Measurements from ENCODE around the gene NRG4.
"Not testable (repeated sequence)": the region's sequence is repeated elsewhere in the genome, so short reads cannot be mapped to it uniquely, and the experiment has no call there.

The NRG4 gene

DNA sequence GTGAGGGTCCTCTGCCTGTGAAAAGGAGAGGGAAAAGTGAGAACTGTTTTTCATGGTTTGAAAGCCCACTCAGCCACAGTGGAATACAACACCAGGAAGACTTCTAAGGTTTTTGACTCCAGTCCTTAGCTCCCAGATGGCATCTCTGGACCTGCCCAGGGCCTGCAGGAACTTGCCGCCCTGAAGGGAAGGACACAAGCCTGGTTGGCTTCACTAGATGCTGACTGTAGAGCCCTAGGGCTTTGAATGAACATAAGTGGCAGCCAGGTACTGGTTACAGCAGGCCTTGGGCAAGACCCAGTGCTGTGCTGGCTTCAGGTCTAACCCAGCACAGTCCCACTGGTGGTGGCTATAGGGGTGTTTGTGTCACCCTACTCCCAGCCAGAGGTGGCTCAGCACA is 26.3 kb upstream of the NRG4 start:
- no peak overlapping the region for H3K9ac ChIP-seq
- H4K20me1 ChIP-seq: no peaks in the 10 kb centered on the region
- H3K27ac ChIP-seq: no peak overlapping the region
- no peaks in the 10 kb centered on the region for H3K36me3 ChIP-seq
- H3K9me3 ChIP-seq: peaks cover 5% of the 10 kb centered on the region; the same call in 1 of the 2 replicates
- H3K4me3 ChIP-seq: no peak overlapping the region
- H3K4me1 ChIP-seq: no peaks in the 10 kb centered on the region
- H3K27me3 ChIP-seq: no peaks in the 10 kb centered on the region
- H3K4me2 ChIP-seq: no peak overlapping the region
- no peak for TF ChIP-seq Cebpa-rat (IDR thresholded peaks at IDR 0.05)

DNA sequence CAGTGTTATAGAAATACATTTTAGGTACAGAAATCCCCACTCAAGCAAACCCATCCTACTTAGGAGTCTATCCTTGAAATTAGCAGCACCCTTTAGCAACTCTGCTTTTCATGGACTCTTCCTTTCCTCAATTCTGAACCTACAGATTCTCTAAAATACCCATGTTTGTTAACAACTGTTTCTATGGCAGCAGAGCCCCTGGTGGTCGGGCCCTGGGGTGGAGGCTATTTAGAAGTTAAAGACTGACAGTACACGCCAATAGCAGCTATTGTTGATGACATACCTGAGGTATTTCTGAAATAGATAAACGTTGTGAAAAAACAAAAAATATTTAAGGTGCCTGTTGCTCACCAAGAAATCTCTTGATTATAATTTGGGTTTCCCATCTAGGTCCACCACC is 23.4 kb upstream of the NRG4 start:
- Histone ChIP-seq H4K20me1 (no peaks in the 10 kb centered on the region), H3K9ac (no peak overlapping the region), H3K4me3 (no peak overlapping the region), H3K27me3 (no peaks in the 10 kb centered on the region), H3K9me3 (no peaks in the 10 kb centered on the region), H3K4me2 (no peak overlapping the region), H3K36me3 (no peaks in the 10 kb centered on the region), H3K27ac (no peak overlapping the region), H3K4me1 (no peaks in the 10 kb centered on the region)
- no peak for TF ChIP-seq Cebpa-rat (IDR thresholded peaks at IDR 0.05)

DNA sequence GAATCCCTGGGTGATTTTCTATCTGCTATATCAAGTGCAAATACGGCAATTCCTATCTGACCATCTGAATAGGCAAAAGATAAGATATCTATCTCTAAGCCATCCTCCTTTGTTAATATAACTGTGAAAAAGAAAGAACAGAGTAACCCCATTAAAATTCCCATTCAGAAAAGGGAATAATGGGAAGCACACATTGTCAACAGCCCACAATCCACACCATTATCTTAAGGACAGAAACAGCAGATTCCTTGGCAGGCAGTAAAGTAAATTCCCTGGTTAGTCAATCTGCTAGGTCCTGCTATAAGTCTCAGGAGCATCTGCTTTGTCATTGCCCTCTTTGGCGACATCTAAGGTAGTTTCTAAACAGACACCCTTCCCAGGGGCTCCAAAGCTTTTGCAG is 21.9 kb upstream of the NRG4 start:
- H3K36me3 ChIP-seq: no peaks in the 10 kb centered on the region
- H3K9me3 ChIP-seq: no peaks in the 10 kb centered on the region
- H3K27ac ChIP-seq: no peak overlapping the region
- H3K9ac ChIP-seq: no peak overlapping the region
- no peaks in the 10 kb centered on the region for H3K27me3 ChIP-seq
- H3K4me2 ChIP-seq: no peak overlapping the region
- TF ChIP-seq Cebpa-rat (IDR thresholded peaks at IDR 0.05): no peak
- no peaks in the 10 kb centered on the region for H3K4me1 ChIP-seq
- no peaks in the 10 kb centered on the region for H4K20me1 ChIP-seq
- no peak overlapping the region for H3K4me3 ChIP-seq

DNA sequence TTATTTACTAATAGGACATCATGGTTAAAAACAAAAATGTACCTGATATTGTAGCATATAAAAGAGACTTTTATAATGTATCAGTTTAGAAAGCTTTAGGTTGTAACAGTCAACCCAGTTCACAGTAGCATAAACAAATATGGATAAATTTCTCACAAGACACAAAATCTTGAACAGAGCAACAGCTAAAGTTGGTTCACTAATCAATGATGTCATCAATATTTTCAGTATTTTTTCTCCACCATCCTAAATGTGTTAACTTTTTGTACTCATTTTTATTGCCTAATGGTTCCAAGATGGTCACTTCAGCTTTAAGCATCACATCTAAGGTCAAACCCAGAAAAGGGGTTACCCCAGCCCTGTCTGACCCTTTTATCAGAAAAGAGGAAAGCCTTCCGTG is 21.2 kb upstream of the NRG4 start:
- Histone ChIP-seq H3K36me3 (no peaks in the 10 kb centered on the region), H3K27me3 (no peaks in the 10 kb centered on the region), H3K9ac (no peak overlapping the region), H3K27ac (no peak overlapping the region), H3K9me3 (no peaks in the 10 kb centered on the region), H3K4me1 (no peaks in the 10 kb centered on the region), H3K4me3 (no peak overlapping the region), H3K4me2 (no peak overlapping the region), H4K20me1 (no peaks in the 10 kb centered on the region)
- no peak for TF ChIP-seq Cebpa-rat (IDR thresholded peaks at IDR 0.05)

DNA sequence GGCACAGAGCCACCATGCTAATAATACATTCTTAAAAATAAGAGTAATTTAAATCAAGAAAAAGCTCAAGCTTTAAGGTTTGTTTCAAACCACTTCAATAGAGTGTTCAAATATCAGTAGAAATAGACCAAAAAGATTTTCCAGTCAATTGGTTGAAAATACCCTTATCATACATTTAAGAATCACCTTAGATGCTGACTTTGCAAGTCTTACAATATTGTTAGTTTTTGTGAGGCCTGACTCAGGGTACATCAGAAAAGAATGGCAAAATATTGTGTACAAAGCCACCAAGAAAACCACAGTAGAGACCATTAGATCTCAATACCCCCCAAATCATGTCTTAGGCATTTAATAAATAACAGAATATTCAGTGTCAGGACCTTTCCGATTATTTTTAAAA is 19.8 kb upstream of the NRG4 start:
- Histone ChIP-seq H4K20me1 (no peaks in the 10 kb centered on the region), H3K9ac (no peak overlapping the region), H3K4me2 (no peak overlapping the region), H3K36me3 (no peaks in the 10 kb centered on the region), H3K27ac (no peak overlapping the region), H3K4me3 (no peak overlapping the region), H3K4me1 (no peaks in the 10 kb centered on the region), H3K9me3 (peaks cover 1% of the 10 kb centered on the region; the same call in 1 of the 2 replicates), H3K27me3 (no peaks in the 10 kb centered on the region)
- TF ChIP-seq Cebpa-rat (IDR thresholded peaks at IDR 0.05): no peak

DNA sequence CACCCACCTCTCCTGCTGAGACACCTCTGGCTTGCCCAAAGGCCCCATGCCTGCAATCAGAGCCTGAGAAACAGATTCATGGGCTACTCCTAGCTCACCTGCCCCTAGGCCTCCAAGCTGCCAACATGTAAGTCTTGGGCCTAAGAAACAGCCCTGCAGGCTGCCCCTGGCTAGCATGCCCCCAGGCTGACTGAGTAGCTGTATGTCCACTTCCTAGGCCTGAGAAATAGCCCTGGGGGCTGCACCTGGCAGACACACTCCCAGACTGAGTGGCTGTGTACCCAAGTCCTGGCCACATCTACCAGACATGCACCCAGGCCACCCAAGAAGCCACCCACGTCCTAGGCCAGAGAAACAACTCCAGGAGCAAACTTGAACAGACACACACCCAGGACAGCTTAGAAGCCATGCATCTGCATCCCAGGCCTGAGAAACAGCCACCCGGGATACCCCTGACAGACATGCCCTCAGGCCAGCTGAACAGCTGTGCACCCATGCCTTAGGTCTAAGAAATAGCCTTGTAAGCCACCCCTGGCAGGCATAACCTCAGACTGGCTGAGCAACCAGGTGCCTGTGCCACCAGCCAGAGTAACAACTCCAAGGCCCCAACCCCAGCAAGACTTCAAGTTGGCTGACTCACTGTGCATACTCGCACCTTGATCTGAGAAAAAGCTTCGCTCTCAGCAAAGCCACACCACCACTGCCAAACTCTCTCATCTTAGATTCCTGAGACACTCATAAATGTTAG is 12.0 kb upstream of the NRG4 start:
- H3K27me3 ChIP-seq: no peaks in the 10 kb centered on the region
- H3K4me3 ChIP-seq: no peak overlapping the region
- H3K9ac ChIP-seq: no peak overlapping the region
- H3K27ac ChIP-seq: no peak overlapping the region
- H3K9me3 ChIP-seq: peaks cover 34% of the 10 kb centered on the region
- no peak overlapping the region for H3K4me2 ChIP-seq
- no peaks in the 10 kb centered on the region for H3K4me1 ChIP-seq
- H4K20me1 ChIP-seq: no peaks in the 10 kb centered on the region
- TF ChIP-seq Cebpa-rat (IDR thresholded peaks at IDR 0.05): no peak
- no peaks in the 10 kb centered on the region for H3K36me3 ChIP-seq

DNA sequence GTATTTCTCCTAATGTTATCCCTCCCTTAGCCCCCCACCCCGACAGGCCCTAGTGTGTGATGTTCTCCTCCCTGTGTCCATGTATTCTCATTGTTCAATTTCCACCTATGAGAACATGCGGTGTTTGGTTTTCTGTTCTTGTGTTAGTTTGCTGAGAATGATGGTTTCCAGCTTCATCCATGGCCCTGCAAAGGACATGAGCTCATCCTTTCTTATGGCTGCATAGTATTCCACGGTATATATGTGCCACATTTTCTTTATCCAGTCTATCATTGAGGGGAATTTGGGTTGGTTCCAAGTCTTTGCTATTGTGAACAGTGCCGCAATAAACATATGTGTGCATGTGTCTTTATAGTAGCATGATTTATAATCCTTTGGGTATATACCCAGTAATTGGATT is 1.2 kb upstream of the NRG4 start:
- not testable (repeated sequence) for H3K27me3 ChIP-seq, H3K4me1 ChIP-seq, H3K4me2 ChIP-seq, H3K9ac ChIP-seq, H3K27ac ChIP-seq, H4K20me1 ChIP-seq, H3K36me3 ChIP-seq, H3K4me3 ChIP-seq
- H3K9me3 ChIP-seq: peaks cover 12% of the 10 kb centered on the region

DNA sequence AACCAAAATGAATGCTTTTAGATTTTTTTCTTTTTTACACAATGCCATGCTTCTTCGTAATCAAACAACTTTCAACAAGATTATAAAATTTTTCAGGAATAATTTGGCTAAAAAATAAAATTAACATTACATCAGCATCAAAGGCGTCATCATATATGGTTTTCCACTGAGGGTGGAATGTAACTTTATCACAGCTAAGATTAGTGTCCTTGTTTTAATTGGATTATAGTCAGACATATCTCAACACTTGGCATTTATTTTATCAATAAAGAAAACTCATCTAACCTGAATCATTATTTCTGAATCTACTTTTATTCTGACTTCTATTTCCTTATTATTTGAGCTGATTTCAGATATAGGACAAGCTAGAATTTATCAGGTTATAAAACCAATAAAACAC is 1.6 kb downstream of the NRG4 start:
- H3K27ac ChIP-seq: no peak overlapping the region
- H4K20me1 ChIP-seq: no peaks in the 10 kb centered on the region
- no peak overlapping the region for H3K4me3 ChIP-seq
- no peak overlapping the region for H3K4me2 ChIP-seq
- H3K27me3 ChIP-seq: no peaks in the 10 kb centered on the region
- no peak overlapping the region for H3K9ac ChIP-seq
- H3K4me1 ChIP-seq: no peaks in the 10 kb centered on the region
- H3K9me3 ChIP-seq: peaks cover 5% of the 10 kb centered on the region; the same call in 1 of the 2 replicates
- H3K36me3 ChIP-seq: no peaks in the 10 kb centered on the region
- TF ChIP-seq Cebpa-rat (IDR thresholded peaks at IDR 0.05): no peak

DNA sequence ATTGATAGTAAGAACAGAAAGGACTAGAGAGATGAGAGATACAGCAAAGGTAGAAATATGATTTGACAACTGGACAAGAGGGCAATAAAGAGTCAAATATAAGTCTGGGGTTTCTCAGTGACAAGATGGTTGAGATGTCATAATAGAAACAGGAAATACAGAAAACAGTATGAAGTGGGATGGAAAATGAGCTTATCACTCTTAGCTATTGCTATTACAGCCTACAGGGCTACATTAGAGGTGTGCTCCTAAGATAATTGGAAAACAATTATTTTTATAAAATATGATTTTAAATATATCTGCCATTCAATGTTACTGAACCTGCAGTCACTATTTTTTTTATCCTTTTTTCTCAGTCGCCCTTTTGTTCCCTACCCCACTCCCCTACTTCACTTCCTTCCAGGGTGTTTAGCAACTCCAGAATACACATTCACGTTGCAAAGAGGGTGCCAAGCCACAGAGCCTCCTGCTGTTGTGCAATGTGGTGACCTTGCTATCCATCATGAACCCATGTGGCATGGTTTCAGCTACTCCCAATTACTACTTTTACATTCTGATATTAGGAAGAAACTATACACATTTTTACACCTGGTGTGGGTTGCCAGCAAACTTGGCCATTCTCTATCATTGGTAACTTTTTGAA is 6.0 kb downstream of the NRG4 start:
- Histone ChIP-seq H3K4me2 (no peak overlapping the region), H3K4me3 (no peak overlapping the region), H3K36me3 (no peaks in the 10 kb centered on the region), H3K4me1 (no peaks in the 10 kb centered on the region), H3K27ac (no peak overlapping the region), H3K27me3 (no peaks in the 10 kb centered on the region), H4K20me1 (no peaks in the 10 kb centered on the region), H3K9ac (no peak overlapping the region), H3K9me3 (no peaks in the 10 kb centered on the region)
- TF ChIP-seq Cebpa-rat (IDR thresholded peaks at IDR 0.05): no peak

DNA sequence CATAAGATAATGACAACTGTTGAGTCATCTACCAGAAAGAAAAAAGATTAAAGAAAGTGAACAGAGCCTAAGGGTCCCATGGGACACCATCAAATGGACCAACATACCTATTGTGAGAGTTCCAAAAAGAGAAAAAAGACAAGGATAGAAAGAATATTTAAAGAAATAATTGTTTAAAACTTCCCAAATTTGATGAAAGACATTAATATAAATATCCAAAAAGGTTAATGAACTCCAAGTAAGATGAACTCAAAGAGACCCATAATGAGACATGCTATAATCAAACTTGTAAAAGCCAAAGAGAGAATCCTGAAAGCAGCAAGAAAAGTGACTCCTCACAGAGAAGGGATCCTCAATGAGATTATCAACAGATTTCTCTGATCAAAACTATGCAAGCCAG is 8.9 kb downstream of the NRG4 start:
- H3K4me2 ChIP-seq: no peak overlapping the region
- no peak overlapping the region for H3K27ac ChIP-seq
- H3K9ac ChIP-seq: no peak overlapping the region
- H3K9me3 ChIP-seq: no peaks in the 10 kb centered on the region
- H4K20me1 ChIP-seq: no peaks in the 10 kb centered on the region
- no peaks in the 10 kb centered on the region for H3K36me3 ChIP-seq
- no peak for TF ChIP-seq Cebpa-rat (IDR thresholded peaks at IDR 0.05)
- no peaks in the 10 kb centered on the region for H3K4me1 ChIP-seq
- no peaks in the 10 kb centered on the region for H3K27me3 ChIP-seq
- H3K4me3 ChIP-seq: no peak overlapping the region
